SHP77 treated with DMSO at 0.1 percent for 48 hours (cell line): ENCODE measurements around the gene KPNA4.
"Not testable (repeated sequence)": the region's sequence is repeated elsewhere in the genome, so short reads cannot be mapped to it uniquely, and the experiment has no call there.

Experiments
- DNase-seq: peaks from one replicate; lab custom pipeline; 2025; lab: John Stamatoyannopoulos, UW

KPNA4 gene, protein sequence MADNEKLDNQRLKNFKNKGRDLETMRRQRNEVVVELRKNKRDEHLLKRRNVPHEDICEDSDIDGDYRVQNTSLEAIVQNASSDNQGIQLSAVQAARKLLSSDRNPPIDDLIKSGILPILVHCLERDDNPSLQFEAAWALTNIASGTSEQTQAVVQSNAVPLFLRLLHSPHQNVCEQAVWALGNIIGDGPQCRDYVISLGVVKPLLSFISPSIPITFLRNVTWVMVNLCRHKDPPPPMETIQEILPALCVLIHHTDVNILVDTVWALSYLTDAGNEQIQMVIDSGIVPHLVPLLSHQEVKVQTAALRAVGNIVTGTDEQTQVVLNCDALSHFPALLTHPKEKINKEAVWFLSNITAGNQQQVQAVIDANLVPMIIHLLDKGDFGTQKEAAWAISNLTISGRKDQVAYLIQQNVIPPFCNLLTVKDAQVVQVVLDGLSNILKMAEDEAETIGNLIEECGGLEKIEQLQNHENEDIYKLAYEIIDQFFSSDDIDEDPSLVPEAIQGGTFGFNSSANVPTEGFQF

DNA sequence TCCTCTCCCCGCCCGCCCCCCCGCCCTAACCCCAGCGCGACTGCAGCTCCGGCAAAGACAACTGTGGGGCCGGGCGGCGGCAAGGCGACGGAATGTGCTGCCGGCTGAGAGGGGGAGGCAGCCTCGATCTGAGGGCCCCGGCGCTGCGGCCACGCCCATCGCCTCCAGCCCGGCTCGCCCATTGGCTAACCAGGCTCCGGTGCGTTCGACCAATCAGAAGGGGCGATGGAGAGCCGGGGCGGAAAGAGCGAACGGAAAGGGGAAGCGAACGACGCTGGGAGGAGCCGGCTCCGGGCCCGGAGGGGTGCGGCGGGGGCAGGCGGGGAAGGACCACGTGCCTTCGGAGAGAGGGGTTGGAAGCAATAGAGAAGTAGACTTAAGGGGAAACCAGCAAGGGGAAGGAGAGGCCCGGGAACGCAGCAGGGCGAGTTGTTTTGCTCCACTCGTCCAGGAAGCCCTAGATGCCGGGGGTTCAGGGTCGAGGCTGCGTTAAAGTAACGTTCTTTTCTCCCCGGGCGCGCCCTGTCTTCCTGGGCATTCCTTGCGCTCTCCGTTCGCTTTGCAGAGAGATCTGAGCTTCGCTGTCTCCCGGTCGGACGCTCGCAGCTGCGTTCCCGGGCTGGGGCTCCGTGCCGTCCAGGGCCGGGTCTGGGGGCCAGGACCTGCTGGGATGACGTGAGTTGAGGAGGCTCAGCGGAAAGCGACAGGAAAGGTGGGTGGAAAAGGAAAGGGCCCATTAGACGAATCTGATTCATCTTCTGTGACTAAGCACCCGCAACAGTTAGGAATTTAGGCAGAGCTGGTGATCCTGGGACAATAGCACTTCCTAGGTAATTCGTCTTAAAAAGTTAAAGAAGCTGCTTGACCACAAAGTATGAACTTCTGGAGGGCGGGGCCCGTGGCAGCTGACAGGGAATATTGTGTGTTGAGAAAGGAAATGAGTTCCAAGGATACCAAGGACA is at the start of gene KPNA4:
TSS of gene KPNA4 (minus strand) at position 130 of the 962 bp plus-strand sequence. CDS start 289 bp downstream, outside the sequence.
- peak; percentile 85 for DNase-seq

DNA sequence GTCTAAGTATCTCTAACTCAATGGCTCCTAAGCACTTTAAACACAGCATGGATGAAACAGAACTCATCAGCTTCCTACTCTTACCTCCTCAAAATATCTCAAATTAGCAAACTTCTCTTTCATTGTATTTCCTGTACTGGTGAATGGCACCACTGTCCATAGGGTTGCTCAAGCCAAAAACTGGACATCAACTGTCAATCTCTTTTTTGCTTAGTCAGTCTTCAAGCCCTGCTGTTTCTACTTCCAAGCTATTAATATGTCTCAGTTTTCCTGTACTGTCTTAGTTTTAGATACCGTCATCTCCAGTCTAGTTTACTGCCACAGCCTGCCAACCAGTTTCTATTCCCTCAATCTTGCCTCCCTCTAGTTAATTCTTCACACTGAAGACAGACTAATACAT is 48.3 kb upstream of the KPNA4 start:
- no peak for DNase-seq

DNA sequence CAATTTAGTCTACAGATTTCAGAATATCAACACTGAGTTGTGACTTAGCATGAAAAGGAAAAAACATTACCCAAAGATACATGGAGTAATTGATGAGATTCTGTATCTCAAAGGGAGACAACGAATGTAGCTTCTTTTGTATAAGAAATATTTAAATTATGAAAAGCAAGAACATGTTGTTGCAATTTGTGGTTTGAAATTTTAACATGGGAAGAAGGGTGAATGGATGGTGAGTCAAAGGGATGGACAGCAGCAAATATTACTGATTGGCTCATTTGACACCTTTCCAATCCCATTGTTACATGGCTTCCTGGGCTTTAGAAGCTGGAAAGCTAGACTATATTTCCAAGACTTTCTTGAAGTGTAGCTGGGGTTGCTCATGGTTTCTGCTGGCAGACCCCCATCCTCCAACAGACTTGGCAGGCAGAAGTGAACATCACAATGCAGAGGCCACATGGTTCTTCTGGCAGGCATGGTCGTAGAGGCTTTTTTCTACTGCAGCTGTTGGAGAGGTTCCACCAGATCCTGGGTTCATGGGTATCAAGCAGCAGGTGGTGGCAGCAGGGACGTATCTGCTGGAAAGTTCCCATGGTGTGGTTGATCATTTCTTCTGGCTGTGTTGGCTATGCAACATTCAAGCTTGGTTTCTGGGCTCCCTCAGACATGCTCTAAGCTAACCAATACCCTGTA is 47.2 kb upstream of the KPNA4 start:
- no peak for DNase-seq

DNA sequence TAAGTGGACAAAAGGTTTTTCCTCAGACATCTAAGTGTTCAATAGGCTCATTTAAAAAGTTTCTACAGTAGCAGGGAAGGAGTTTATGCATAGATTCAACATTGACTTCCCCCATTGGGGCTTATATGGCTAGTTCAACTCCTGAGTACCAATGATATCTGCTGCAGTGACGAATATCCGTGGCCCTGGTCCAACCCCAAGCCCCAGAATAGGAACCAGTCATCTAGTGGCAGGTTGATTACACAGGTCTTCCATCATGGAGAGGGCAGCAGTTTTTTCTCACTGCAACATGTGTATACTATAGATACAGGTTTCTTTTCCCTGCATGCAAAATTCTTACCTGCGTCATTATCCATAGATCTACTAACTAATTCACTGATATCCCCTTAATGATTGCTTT is 45.8 kb upstream of the KPNA4 start:
- DNase-seq, result no peak

DNA sequence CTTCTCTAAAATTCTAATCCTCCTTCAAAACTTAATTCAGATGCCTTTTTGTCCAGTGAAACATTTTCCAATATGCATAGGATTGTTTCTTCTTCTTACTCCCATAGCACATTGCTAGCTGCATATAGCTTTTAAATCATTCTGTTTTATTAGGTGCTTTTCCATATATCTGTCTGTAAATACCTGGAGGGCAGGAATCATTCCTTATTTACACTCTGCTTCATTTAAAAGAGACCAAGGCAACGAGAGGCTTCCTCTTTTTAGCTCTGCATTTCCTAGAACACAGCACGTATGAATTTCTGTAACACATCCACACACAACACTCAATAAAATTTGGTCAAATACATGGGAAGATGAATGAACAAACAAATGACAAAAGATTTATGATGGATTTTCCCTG is 43.5 kb upstream of the KPNA4 start:
- no peak for DNase-seq

DNA sequence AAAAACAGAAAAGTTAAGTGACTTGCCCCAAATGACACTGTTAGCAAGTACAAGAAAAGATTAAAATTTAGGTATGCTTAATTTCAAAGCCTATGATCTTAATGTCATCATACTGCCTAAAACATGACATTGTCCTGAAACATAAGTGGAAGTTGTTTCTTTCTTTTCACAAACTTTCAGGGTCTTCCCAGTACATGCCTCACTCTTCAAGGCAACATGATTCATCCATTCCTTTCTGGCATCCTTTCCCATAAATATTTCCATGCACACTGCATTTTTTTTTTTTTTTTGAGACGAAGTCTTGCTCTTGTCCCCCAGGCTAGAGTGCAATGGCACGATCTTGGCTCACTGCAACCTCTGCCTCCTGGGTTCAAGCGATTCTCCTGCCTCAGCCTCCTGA is 42.5 kb upstream of the KPNA4 start:
- DNase-seq, result no peak

DNA sequence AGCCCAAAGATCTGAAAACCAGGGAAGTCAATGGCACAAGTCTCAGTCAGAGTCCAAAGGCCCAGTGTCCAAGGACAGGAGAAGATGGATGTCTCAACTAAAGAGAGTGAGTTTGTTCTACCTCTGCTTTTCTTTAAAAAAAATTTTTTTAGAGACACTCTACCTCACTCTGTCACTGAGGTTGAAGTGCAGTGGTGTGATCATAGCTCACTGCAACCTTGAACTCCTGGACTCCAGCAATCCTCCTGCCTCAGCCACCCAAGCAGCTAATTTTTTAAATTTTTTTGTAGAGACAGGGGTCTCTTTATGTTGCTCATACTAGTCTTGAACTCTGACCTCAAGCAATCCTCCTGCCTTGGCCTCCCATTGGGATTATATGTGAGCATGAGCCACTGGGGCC is 39.9 kb upstream of the KPNA4 start:
- no peak for DNase-seq

DNA sequence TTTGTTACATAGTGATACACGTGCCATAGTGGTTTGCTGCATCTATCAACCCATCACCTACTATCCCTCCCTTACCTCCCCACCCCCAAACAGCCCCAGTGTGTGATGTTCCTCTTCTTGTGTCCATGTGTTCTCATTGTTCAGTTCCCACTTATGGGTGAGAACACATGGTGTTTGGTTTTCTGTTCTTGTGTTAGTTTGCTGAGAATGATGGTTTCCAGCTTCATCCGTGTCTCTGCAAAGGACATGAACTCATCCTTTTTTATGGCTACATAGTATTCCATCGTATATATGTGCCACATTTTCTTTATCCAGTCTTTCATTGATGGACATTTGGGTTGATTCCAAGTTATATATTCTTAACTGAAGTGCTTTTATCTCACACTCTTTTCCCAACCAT is 38.5 kb upstream of the KPNA4 start:
- DNase-seq, result not testable (repeated sequence)

DNA sequence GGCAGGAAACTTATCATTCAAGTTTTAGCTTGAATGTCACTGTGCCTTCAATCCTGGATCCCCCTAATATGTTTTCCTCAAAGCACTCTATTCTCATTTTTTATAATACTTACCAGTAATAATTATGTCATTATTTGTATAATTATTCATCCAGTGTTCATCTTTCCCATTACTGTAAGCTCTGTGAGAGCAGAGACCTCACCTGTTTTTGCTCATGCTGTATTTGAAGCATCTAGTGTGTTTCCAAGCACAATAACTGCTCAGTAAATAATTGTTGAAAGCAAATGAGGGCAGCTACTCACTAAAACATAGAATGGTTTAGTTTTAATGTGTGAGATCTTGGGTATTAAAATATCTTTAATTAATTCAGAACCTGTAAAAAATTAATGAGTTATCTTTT is 36.9 kb upstream of the KPNA4 start:
- DNase-seq, result no peak

DNA sequence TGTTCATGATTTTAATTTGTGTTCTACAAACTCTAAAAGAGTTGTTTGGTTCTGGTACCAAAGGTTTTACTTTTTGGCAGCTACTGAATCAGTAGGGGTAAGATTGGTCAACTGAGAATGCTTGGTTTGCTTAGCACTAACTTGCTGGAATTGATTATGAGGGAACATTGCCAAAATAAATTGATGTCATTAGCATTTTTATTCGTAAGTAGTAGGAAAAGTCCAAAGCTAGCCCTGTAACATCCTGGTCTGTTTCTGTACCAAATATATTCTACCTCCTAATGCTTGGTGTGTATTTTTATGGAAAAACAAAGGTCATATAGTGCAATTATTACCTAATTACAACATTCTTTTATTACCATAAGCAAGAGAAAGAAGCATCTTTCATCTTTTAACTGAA is 35.9 kb upstream of the KPNA4 start:
- no peak for DNase-seq

DNA sequence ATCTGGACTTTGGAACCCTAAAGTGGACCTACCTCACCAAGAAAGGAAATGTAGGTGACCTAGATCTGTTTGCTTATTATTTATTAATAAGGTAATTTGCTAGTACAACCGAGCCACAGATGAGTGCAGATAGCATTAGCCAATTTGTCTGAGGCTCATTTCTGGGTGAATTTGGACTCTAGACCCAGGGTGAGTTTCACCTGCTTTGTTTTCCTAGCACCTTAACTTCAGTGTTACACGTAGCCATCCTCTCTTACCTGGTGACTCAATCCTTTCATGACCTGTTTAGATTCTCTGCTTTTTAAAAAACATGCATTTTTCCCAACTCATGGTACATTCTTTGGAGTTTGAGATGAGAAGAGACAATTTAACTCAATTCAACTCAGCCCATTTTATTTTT is 33.5 kb upstream of the KPNA4 start:
- DNase-seq, result no peak

DNA sequence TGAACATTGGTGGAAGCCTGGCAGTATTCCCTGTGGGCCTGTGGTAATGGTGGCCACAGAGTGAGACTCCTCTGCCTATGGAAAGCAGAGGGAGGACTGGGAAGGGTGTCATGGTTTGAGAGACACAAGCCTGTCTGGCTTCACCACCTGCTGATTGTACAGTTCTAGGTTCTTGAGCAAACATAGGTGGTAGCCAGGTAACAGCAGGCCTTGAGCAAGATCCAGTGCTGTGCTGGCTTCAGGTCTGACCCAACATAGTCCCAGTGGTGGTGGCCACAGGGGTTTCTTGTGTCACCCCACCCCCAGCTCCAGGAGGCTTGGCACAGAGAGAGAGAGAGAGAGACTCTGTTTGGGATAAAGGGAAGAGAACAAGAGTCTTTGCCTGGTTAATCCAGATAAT is 22.7 kb upstream of the KPNA4 start:
- no peak for DNase-seq

DNA sequence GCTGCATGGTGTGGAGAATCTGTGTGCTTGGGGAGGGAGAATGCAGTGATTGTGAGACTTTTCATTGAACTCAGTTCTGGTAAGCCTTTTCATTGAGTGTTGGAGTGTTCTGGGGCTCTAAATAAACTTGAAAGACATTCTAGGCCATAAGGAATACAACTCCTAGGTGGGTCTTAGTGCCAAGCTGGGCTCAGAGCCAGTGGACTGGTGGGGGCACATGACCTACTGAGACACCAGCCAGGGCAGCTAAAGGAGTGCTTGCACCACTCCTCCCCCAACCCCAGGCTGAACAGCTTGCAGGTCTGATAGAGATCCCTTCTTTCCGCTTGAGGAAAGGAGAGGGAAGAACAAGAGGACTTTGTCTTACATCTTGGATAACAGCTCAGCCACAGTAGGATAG is 21.7 kb upstream of the KPNA4 start:
- no peak for DNase-seq

DNA sequence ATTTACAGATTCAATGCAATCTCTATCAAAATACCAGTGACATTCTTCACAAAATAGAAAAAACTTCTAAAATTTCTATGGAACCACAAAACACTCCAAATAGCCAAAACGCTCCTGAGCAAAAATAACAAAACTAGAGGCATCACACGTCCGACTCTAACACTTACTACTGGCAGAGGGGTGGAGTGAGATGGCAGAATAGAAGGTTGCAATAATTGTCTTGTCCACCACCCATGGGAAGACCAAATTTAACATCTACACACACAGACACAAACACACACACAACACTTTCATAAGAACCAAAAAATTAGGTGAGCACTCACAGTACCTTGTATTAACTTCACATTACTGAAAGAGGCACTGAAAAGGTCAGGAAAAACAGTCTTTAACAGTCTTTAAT is 21.3 kb upstream of the KPNA4 start:
- DNase-seq, result no peak

DNA sequence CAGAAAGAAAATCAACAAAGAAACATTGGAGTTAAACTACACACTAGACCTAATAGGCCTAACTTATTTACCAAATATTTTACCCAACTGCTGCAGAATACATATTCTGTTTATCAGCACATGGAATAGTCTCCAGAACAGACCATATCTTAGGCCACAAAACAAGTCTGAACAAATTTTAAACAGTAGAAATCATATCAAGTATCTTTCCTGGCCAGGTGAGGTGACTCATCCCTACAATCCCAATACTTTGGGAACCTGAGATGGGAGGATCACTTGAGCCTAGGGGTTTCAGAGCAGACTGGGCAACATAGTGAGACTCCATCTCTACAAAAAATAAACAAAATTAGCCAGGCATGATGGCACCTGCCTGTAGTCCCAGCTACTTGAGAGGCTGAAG is 18.1 kb upstream of the KPNA4 start:
- DNase-seq, result no peak

DNA sequence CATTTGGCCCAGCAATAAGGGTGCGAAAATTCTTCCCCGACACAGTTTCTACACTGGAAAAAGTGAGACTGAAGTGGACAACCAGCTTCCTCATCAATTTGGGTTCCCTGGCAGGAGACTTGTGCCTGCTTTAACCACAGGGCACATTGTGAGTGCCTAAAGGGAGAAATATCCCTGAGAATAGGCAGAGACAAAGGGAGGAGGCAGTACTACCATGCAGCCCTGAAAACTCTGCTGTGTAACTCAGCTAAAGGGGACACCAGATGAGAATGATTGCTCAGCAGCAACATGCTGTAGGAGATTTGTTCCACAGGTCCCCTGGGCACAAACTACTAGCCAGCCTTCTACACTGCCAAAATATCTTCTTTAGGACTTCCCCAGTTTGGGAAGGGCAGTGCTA is 15.6 kb upstream of the KPNA4 start:
- no peak for DNase-seq

DNA sequence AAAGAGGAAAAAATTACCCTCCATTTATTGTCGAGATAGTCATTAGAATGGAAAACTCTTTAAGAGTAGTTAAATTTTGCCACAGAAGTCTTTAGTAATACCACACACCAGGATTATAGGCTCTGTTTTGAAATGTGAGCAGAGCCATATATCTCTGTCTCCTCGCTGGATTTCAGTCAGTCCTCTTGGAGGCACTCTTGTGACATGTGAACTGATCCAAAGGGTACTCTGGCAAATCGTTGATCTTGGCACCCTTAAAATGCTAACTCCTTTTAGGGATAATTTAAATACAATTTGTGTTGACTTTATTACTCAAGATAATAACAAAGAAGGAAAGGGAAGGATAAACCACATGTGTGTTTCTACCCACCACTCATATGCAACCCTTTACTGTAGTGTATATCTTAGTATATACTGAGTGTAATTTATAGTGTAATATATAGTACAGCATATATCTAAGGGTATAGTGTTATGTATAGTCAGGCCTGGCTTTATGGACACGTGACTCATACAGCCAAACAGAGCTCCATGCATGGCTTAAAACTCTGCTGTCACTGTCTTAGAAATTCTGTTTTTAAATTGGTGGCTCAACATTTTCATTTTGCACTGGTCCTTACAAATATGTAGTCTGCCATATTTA is 12.3 kb upstream of the KPNA4 start:
- no peak for DNase-seq

DNA sequence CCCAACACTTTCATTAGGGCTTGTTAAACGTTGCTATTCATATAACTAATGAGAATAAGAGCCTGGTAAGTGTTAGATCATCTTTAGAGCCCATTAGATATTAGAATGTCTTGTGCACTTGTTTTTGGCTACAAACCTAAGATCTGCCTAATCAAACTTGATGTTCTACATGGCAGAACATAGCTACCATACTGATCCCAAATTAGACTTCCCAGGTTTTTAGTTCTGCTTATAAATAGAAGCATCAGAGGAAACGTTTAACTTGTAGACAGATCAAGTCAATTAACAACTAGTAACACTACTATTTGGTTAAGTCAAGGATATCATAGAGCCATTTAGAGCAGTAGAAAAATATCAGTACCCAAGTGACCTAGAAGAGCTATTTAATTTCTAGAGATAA is 11.7 kb upstream of the KPNA4 start:
- DNase-seq, result no peak

DNA sequence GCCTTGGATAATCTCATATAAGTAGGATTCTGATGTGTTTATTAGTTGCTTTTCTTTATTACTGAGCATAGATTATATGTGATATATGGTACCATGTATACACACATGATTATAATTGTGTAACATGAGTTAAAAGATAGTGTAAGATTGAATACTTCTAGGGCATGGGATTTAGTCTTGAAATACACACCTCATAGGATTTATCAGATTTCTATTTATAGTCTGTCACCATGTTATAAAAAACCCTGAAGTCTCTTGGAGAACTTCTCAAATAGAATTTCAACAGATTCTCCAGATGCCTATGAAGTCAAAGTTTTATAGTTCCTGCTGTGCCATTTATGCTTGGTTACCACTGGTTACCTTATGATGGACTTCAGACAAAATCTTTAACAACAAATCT is 11.2 kb upstream of the KPNA4 start:
- DNase-seq, result no peak

DNA sequence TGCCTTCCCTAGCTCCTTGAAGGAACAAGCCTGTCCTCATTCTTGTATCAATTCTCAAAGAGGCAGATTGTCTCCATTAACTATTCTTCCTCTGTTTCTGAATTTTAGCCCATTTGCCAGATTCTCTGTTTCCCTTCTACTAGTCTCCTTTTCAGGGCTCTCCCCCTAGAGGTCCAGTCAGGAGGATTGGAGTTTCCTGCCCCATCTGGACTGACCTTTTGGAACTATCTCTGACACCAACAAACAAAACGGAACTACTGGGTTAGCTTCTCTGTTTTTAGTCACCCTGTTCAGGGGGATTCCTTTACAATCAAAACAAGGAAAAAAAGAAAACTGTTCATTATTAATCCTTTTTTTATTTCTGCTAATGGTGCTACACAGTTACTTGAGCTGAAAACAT is 10.2 kb upstream of the KPNA4 start:
- DNase-seq, result no peak

DNA sequence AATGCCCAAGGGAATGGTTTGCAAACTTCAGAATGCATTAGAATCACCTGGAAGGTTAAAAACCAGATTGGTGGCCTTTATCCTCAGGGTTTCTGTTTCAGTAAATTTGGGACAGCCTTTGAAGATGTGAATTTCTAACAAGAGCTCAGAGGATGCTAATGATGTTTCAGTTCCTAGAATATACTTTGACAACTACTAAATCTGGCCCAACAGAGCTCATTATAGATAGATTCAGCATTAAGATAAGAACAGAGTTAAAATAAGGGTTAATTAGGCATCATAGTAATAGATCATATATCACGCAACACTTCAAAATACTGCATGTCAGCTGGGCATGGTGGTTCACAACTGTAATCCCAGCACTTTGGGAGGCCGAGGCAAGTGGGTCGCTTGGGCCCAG is 9.3 kb upstream of the KPNA4 start:
- DNase-seq, result no peak
